ENCODE measurements around the gene KCNN3.

KCNN3 gene

DNA sequence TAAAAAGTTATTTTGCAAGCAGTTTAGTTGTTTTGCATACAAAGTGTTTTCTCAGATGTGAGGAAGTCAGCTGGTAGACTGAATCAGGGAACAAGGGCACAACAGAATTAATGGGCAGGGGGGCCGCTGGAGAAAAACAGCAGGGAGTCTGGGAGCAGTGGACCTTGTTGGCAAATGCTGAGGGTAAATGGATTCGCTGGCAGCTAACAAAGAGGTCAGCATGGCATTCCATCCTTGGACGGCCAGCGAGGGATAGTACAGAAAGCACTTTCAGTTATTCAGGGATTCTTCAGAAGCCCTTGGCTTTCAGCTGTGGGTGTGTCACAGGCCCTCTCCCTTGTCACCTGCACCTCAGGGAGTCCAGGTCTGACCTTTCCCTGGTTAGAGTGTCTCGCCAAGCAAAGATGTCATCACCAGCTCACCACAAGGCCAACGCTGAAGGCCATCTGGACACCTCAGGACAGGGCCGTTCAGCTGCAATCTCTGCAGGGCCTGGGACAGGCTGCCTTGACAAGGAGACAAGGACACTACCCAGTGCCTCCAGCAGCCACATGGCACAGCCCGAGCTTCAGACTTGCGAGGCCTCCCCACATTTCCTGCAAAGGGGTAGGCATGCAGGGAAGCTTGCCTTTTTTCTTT, 90.4 kb downstream of the KCNN3 start:
- no peak for DNase-seq
- intact Hi-C loops (cut with DNase I) = no loop called here

DNA sequence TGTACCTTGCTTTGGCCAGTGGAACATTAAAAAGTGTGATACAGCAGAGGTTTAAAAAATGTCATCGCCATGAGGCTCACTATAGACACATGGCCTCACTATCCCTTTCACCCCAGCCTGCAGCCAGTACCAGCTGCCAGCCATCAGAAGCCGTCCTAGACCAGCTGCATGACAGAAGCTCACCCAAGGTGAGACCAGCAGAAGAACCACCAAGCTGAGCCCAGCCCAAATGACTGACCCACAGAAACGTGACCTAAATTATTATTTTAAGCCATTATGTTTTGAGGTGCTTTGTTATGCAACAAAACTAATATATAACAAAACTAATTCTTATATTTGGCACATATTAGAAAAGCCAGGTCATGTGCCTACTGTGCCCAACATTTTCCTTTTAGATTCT, 91.1 kb downstream of the KCNN3 start:
- intact Hi-C loops (cut with DNase I) = no loop called here
- DNase-seq = no peak

DNA sequence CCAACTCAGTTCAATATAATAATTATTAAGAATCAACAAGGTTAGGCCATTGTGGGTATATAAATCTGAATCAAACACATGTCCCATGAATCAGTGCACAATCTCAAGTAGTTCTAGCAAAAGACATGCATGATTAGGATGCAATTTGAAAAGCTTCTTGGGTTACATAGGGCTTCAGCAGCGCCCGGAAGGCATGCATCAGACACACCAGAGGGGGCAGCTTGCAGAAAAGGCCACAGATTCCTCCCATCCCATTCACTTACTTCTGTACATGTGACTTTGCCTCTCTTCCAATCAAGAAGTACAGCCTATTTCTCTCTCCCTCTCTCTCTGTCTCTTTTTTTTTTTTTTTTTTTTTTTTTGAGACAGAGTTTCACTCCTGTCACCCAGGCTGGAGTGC, 91.8 kb downstream of the KCNN3 start:
- no peak for DNase-seq
- intact Hi-C loops (cut with DNase I) = no loop called here

DNA sequence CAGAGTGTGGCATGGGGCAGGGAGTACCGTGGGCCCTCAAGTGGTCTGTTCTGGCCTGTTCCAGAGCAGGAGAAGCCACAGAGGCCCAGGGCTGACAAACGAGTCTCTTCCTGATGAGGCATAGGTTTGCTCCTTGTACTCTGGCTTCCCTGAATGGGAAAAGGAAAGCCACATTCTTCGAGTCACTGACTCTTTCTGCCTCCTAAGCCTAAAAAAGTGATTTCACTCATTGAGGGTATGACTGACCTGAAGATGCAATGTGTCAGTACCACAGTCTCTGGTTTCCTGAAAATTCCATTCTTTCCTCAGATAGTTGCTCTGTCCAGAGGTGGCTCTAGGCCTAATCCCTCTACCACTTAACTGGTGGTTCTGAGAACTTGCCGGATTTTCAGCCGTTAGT, 92.3 kb downstream of the KCNN3 start:
- intact Hi-C loops (cut with DNase I) = no loop called here
- no peak for DNase-seq

DNA sequence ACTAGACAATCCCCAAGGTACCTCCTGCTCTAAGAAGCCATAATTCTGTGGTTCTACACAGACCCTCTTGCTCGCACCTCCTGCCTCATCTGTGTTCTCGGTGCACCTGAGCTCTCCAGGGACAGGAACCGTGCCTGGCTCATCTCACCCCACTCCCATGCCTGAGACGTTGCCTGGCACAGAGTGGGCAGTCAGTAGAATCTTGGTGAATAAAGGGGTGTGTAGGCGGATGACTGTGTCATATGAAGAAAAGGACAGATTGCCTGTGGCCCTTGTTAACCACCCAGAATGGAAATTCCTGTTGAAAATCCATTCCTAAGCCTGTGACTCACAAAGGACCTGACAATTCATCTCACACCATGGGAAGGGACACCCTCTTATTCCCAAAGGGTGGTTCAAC, 92.9 kb downstream of the KCNN3 start:
- intact Hi-C loops (cut with DNase I) = no loop called here
- peak in 1 of 10 donors; percentile 88 for DNase-seq

DNA sequence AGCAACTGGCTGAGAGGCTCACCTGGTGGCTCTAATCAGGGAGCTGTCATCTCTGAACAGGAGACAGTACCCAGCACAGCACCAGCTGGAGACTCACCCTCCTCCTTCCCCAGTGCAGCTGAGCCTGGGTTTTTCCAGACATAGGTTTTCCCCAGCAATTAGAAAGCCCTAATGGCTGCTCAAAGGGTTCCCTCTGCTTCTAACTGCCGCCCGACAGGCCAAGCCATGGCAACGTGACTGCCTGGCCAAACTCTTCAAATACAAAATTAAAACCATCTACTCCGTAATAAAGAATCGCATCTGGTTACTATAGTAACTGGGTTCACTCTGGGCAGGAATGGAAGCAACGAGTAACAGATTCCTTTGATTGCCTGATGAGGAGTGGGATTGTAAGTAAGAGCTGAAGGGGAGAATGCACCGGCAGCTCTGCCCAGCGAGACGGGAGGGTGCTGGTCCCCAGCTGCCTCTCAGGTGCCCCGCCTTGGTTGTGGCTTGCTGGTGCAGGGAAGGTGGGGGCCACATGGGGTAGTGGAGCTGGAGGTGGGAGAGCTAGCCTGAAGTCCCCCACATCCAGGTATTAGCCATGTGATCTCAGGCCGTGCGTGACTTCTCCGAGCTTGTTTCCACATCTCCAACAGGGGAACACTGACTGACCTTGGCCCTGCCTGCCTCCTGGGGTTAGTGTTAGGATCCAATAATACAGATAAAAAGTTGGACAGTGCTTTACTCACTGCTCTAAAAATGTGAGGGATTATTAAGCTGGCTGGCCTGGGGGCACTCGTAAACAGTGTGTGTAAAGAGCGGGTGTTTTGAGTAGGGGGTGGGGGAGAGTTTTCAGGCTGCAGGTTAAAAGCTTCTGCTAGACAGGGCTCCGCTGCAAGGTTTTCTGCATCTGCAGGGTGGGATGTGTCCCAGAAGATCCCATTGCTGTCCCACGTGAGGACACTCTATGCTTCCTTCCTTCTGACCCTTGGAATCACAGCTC, 94.2 kb downstream of the KCNN3 start:
- intact Hi-C loops (cut with DNase I) = no loop called here
- DNase-seq = peak in 1 of 10 donors; percentile 22

DNA sequence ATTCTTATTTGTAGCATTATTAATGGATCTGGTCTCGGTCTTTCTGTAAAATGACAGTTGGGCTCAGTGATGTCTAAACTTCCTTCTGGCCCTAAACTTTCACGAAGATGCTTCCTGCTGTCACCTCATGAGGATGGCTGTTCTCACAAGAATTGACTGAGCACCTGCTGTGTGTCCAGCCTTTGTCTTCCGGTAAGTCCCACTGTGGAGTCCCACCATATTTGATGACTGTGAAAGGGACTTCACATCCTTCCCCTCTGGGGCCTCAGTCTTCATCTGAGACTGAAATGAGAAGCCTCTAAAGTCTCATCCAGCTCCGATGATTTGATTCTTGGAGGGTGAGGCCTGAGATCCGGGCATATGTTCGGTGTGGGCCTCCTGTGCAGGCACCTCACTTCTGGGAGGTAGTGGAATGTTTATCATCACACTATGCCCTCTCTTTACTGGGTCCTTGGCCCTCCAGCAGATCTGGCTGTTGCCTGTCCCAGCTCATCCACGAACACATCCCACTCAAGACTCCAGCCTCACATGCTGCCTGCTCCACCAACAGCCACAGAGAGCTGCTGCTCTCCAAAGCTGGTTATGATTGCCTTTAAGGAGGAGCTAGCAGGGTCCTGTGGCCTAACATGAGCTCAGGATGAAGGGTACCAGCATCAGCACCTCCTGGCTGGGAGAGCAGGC, 95.8 kb downstream of the KCNN3 start:
- DNase-seq = no peak
- intact Hi-C loops (cut with DNase I) = loop anchor here (5.0 kb wide), 1 partner anchor 93 kb away; no protein-coding TSS in a partner anchor

DNA sequence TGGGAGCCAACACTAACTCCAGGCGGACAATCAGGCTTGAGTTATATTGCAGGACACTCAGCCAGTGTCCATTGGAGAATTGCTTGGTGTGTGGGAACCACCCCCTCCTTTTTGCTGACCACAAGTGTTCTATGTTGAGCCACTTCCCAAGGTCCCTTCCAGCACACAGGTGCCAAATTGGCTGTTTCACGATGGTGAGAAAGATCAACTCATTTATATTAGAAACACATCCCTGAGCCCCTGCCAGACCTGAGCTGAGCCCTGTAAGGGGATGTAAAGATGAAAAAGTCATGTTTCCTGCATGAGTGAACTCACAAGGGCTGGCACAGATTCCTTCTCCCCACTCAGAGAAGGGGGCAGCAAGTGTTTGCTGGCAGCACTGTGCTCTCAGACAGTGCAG, 96.5 kb downstream of the KCNN3 start:
- DNase-seq = no peak
- intact Hi-C loops (cut with DNase I) = loop anchor here (5.0 kb wide), 1 partner anchor 94 kb away; no protein-coding TSS in a partner anchor

DNA sequence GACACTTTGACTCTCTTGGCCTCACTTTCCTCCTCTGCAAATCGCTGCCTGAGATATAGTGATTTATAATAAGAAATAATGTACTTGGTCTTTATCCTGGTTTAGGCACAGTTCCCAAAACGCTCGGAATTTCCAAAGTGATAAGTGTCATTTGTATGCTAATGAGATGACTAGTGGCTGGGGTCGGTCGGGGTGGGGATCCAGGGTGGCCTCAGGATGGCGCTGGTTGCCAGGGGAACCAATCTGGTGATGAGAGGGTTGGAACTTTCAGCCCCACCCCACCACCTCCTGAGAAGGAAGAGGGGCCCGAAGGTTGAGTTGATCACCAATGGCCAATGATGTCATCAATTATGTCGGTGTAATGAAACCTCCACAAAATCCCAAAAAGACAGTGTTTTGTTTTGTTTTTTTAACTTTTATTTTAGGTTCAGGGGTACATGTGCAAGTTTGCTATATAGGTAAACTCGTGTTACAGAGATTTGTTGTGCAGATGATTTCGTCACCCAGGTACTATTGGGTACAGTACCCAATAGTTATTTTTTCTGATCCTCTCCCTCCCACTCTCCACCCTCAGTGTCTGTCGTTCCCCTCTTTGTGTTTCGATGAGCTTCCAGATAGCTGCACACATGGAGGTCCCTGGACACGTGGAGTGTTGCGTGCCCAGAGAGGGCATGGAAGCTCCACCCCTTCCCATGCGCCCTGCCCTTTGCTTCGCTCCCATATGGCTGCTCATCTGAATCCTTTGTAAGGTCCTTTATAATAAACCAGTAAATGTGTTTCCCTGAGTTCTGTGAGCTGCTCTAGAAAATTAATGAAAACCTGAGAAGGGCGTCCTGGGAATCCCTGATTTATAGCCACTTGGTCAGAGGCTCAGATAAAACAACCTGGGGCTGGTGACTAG, 97.2 kb downstream of the KCNN3 start:
- intact Hi-C loops (cut with DNase I) = loop anchor here (5.0 kb wide), 1 partner anchor 94 kb away; no protein-coding TSS in a partner anchor
- DNase-seq = no peak

DNA sequence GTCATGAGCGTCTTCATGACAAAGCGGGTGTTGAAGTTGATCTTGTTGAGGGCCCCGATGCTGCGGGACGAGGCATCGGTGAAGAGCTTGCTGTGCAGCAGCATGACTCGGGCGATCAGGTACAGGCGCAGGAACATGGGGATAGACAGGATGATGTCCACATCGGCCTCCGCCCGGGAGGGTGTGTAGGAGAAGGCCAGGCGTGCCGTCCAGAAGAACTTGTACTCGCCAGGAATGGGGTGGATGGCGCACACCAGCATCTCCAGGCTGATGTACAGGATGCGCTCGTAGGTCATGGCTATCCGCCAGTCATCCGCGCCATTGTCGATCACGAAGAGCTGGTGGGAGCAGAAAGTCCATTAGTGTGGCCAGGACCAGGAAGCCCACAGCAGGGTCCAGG, 98.0 kb downstream of the KCNN3 start:
- no peak for DNase-seq

DNA sequence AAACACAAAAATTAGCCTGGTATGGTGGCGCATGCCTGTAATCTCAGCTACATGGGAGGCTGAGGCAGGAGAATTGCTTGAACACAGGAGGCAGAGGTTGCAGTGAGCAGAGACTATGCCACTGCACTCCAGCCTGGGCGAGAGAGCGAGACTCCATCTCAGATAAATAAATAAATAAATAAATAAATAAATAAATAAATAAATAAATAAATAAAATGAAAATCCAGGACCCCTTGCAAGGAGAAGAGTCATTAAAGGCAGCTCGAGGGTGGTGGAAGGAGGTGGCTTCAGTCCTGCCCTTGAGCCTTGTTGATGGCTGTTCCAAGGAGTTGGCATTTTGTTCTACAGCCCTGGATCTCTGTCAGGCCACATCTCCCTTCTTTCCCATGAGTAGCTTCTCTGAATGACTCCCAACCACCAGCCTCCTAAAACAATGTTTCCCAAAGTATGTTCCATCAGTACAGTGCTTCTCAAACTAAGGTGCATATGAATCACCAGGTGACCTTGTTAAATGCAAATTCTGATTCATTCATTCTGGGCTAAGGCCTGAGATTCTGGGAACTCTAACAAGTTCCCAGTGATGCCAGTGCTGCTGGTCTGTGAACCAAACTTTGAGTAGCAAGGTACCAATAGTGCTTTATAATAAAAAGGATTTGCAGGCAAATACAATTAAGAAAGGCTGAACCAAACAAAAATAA, 99.0 kb downstream of the KCNN3 start:
- no peak for DNase-seq
- intact Hi-C loops (cut with DNase I) = loop anchor here (5.0 kb wide), 1 partner anchor 96 kb away; no protein-coding TSS in a partner anchor

More for the DNA sequence above, 98.0 kb downstream of the KCNN3 start:
- intact Hi-C loops (cut with DNase I) = loop anchor here (5.0 kb wide), 1 partner anchor 95 kb away; no protein-coding TSS in a partner anchor

DNA sequence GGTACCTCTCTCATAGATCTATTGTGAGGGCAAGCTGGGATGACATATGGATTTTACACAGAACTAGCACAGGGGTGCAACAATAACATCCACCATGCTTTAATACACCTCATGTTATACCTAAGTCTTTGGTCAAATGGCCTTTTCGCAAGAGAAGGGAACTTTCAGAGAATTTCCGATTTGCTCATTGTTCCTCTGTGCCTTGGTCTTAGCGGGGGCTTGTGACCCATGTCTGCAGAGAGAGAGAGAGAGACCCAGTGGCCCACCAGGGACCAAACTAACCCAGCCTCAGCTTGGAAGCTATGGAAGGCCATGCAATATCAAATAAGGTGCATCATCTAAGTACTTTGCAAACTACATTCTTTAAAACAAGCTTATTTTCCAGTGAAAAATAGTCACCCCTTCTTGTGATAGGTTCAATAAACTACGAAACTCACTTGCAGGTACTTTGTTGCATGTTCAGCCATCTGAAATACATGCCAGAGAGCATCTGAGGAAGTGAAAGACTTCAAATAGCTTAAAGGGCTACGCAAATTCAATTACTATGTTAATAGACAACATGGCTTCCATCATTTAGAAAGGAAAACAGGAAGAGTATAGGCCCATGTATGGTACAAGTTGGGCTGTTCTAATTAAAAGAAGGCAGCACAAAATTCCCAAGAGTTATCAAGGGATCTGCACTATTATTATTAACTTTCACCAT, 100.7 kb downstream of the KCNN3 start:
- intact Hi-C loops (cut with DNase I) = no loop called here

DNA sequence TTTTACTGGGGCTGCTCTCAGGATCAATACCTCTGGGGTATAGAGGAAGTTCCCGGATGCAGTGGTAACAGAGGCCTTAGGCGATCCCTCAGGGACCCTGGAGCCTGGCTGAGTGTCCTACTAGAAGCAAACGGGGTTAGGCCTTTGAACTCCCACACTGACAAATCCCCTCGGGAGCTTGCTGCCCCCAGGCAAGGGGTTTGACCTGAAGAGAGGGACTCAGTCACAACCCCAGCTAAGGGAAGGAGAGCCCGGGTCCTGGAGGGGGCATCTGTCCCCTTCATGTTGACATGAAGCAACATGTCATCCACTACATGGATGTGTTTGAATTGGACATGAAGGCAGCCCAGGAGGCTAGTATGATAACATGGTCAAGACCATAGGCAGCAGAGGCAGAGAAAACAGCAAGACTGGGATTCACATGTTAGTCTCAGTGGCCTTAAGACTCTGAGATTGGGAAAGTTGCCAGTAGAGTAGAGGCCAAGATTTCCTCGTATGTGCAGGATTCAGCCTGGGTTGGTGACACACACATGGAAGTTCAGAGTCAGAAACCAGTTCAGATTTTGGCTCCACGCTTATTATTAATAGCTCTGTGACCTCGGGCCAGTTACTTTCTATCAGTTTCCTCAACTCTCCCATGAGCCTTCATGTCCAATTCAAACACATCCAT, 101.5 kb downstream of the KCNN3 start:
- no peak for DNase-seq
- intact Hi-C loops (cut with DNase I) = no loop called here

More for the DNA sequence above, 100.7 kb downstream of the KCNN3 start:
- DNase-seq = no peak

DNA sequence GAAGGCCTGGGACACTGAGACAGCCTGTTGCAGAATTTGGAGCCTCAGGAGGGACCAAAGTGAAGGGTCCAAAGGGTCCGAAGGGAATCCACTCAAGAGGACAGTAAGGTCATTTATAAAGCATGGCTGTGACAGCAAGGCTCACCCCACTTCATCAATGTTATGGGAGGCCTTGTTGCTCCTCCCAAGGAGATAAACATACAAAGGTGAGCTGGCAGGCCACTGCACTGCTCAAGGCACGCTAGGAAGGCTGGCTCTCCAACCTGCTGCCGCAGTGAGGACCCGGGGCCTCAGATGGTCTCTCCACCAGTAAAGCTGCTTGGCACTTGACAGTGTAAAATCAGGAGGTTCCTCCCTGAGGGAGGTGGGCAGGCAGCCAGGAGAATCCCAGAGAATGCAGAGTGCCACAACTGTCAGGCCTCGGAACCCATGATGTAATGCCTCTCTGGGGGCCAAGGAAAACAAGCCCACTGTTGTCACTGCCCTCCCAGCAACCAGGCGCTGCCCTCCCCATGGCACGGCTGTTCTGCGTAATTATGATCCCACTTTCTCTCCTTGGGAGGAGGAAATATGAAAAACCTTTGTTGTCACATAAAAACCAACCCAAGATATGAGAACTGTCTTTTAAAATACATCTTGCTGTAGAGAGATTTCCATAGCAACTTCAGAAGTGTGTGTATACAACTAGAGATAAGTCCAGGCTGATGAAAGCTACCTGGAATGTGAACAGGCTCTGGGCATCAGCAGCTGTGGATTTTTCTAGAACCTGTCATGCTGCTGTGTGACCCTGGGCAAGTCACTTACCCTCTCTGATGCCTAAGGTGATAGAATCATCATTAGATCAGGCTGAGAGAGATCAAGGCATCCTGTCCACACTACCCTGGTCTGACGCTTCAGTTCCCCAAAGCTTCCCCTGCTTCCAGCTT, 102.5 kb downstream of the KCNN3 start:
- intact Hi-C loops (cut with DNase I) = no loop called here
- peak in 7 of 10 donors; percentile 48 to 91 (median 66) for DNase-seq

DNA sequence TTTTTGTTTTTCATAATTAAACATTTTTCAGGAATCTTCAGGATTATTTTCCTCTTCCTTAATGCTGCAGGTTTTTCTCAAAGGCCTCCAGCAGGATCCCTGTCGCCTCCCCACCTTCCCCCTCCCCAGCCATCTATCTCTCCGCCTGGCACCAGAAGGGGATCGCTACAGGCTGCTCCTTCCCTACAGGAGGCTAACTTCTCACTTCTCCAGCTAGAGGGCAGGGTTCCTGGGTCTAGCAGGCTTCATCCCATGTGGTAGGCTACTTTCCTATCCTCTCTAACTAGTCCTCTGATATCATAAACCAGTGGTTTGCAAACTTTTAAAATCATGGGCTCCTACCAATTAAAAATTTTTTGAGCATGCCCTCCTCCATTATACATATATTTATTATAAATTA, 104.1 kb downstream of the KCNN3 start:
- DNase-seq = no peak
- intact Hi-C loops (cut with DNase I) = no loop called here

DNA sequence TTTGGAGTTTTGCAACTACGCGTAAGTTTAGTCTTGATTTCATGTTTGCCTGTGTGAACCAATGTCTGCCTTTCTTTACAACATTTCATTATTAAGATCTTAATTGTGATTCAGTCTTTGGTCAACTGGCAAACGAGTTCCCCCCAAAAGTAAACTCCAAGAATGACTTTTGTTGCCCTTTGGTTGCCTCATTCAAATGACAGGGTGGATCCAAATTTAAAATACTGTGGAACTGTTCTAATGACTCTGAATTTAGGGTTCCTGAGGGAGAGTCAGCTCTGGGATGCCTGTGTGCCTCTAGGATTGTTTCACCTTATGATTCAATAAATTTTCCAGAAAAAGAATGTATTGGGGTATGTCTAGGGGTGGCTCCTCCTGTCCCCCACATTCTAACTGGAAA, 105.3 kb downstream of the KCNN3 start:
- intact Hi-C loops (cut with DNase I) = no loop called here
- DNase-seq = no peak

DNA sequence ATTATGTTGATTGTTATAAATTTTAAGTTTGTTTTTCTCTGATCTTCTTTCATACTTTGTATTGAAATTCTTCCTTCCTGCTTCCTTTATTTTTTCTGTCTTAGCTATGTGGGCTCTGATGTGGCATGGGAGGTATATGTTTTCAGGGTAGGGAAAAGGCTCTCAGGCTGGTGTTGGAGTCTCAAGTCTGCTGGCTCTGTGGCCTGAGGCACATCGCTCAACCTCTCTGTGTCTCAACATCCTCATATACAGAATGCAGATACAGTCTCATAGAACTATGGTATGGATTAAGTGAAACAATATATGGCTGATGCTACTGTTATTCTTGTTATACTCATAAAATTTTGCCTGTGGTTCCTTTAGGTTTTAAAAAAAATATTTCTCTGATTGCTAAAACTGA, 105.9 kb downstream of the KCNN3 start:
- intact Hi-C loops (cut with DNase I) = no loop called here
- DNase-seq = no peak
